ENCODE measurements around the gene GRIK2.

DNA sequence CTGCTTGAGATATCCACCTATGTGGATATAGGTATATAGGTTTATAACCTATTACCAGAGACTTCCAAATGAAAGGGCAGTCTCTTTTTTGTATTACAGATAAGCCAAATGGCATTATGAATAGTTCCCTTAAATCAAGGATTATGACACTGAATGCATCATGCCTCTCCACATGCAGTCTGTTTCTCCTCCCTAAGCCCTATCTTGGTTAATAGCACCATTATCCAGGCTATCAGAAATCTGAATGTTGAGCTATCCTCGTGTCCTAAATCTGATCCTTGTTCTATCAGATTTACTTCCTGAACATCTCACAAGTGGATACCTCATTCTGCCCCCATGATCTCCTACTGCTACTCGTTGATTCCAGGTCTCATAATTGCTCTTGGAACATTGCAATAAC is 138.0 kb downstream of the GRIK2 start:
- TF ChIP-seq, protein P1, sequence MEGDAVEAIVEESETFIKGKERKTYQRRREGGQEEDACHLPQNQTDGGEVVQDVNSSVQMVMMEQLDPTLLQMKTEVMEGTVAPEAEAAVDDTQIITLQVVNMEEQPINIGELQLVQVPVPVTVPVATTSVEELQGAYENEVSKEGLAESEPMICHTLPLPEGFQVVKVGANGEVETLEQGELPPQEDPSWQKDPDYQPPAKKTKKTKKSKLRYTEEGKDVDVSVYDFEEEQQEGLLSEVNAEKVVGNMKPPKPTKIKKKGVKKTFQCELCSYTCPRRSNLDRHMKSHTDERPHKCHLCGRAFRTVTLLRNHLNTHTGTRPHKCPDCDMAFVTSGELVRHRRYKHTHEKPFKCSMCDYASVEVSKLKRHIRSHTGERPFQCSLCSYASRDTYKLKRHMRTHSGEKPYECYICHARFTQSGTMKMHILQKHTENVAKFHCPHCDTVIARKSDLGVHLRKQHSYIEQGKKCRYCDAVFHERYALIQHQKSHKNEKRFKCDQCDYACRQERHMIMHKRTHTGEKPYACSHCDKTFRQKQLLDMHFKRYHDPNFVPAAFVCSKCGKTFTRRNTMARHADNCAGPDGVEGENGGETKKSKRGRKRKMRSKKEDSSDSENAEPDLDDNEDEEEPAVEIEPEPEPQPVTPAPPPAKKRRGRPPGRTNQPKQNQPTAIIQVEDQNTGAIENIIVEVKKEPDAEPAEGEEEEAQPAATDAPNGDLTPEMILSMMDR (IDR thresholded peaks at IDR 0.05; ENCODE audit: extremely low read depth in 1 of 2, insufficient read depth in 1 of 2, low read depth in 1 of 2, low read length in 2 of 2), result no peak
- no peak for TF ChIP-seq POLR2AphosphoS5 (IDR thresholded peaks at IDR 0.05; ENCODE audit: insufficient read depth, low read depth, low read length)
- TF ChIP-seq, protein P2, sequence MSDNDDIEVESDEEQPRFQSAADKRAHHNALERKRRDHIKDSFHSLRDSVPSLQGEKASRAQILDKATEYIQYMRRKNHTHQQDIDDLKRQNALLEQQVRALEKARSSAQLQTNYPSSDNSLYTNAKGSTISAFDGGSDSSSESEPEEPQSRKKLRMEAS (IDR thresholded peaks at IDR 0.05; ENCODE audit: insufficient read depth, insufficient read length), result no peak
- TF ChIP-seq POLR2A (IDR thresholded peaks at IDR 0.05; ENCODE audit: low read depth, low read length), result no peak
- no peak for TF ChIP-seq EZH2 (IDR thresholded peaks at IDR 0.05; ENCODE audit: borderline replicate concordance, low read depth, low read length, severe bottlenecking)
- TF ChIP-seq JUN (IDR thresholded peaks at IDR 0.05; ENCODE audit: borderline replicate concordance, insufficient read depth, insufficient read length, low read depth), result no peak
- no peak for TF ChIP-seq MYC (IDR thresholded peaks at IDR 0.05; ENCODE audit: low read depth, low read length)

All from endothelial cell of umbilical vein (primary cell).